ENCODE data around the gene MVD. TPM values are rescaled to one million over a fixed set of nuclear protein-coding genes. Genes with fewer than 3 reads are reported as not detected.

Gene MVD
- total and polyA plus RNA-seq, 2 of the 4 experiments (the other 2 are of a cell fraction), result 18.3 to 28.4 TPM

DNA sequence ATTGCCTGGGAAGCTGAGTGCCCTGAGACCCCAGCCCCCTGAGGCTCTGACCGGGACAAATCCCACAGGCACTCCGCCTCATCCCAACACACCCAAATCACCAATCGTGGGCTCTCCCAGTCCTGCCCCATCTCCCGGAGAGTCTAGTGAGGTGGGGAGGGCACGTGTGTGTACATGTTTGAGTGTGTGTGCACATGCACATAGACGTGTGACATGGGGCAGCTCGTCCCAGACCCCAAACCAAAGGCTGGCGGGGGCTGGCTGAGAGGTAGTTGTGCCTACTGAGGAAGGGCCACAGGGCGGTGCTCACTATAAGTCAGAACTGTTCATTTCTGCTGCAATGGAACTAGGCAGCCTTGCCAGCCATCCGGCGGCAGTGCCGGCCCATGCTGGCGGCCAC is 14.8 kb upstream of the MVD start:
- Histone ChIP-seq H3K4me2 (ENCODE audit: low read depth, low read length) (no peak overlapping the region), H3K9me1 (ENCODE audit: insufficient read depth, low read length) (no peaks in the 10 kb centered on the region), H2BK15ac (ENCODE audit: low read depth, low read length) (no peak overlapping the region), H3K79me1 (ENCODE audit: low read depth in 1 of 2, low read length in 2 of 2) (no peaks in the 10 kb centered on the region), H3K4me3 (ENCODE audit: insufficient read depth, low read depth, low read length) (no peak overlapping the region), H3K27ac (ENCODE audit: insufficient read depth, low read length) (no peak overlapping the region), H3K4me1 (ENCODE audit: control insufficient read depth, insufficient read depth, low read length) (no peaks in the 10 kb centered on the region), H4K8ac (ENCODE audit: low read depth in 2 of 2, low read length in 2 of 2) (no peak overlapping the region), H3K18ac (ENCODE audit: low read depth, low read length) (no peak overlapping the region), H2AK5ac (ENCODE audit: low read depth, low read length) (no peak overlapping the region), H3K36me3 (ENCODE audit: control insufficient read depth, insufficient read depth, low read length) (peaks cover 7% of the 10 kb centered on the region; the same call in 1 of the 2 replicates), H3K9ac (ENCODE audit: low read depth, low read length) (no peak overlapping the region), H3K23ac (ENCODE audit: low read depth, low read length) (no peak overlapping the region), H3K56ac (ENCODE audit: extremely low read depth, insufficient read depth, low read length) (no peak overlapping the region), H2BK5ac (ENCODE audit: low read depth, low read length, poor library complexity, severe bottlenecking) (no peak overlapping the region), H4K20me1 (ENCODE audit: insufficient read depth, low read length) (0 out of 2 replicates have a peak, but pooled peaks cover 9% of the 10 kb centered on the region), H3K9me3 (ENCODE audit: control insufficient read depth, insufficient read depth, low read length) (no peaks in the 10 kb centered on the region), H2BK20ac (ENCODE audit: low read depth, low read length) (no peak overlapping the region), H2BK120ac (ENCODE audit: low read depth, low read length) (no peak overlapping the region), H3K27me3 (ENCODE audit: control insufficient read depth, insufficient read depth, low read length) (no peaks in the 10 kb centered on the region; the same call in 1 of the 2 replicates), H2AFZ (replicated peaks; ENCODE audit: low read length, poor library complexity) (no peak overlapping the region), H4K5ac (ENCODE audit: low read depth, low read length) (no peak overlapping the region), H4K91ac (ENCODE audit: insufficient read depth, low read depth, low read length) (no peak overlapping the region), H2AK9ac (replicated peaks; ENCODE audit: low read depth, low read length, poor library complexity) (no peak overlapping the region), H3K4ac (ENCODE audit: low read depth, low read length) (no peak overlapping the region), H3K14ac (replicated peaks; ENCODE audit: low read depth, low read length) (no peak overlapping the region)
- POLR2A ChIA-PET (ENCODE audit: unreplicated experiment), result no interaction called here
- CTCF ChIA-PET, result interaction anchor here (0.6 kb wide), 1 partner anchor 214 kb away, joined by 3 read pairs; no protein-coding TSS in a partner anchor
- in situ Hi-C loops (cut with MboI; ENCODE audit: low sequenced_read_pairs) (no loop called here), dilution Hi-C loops (cut with HindIII; ENCODE audit: low sequenced_read_pairs, unreplicated experiment) (no loop called here), intact Hi-C loops (cut with micrococcal nuclease) (no loop called here)
- TF ChIP-seq POLR2A (IDR thresholded peaks at IDR 0.05; ENCODE audit: low read depth, low read length), result no peak
- no peak for TF ChIP-seq CEBPB (IDR thresholded peaks at IDR 0.05; ENCODE audit: low read depth, low read length)
- no peak for TF ChIP-seq ELK1 (IDR thresholded peaks at IDR 0.05; ENCODE audit: borderline replicate concordance, low read depth, low read length)
- 92% methylated on average over 7 of the region's 13 CpGs; no CpG with 5 or more reads in 1 of the 2 experiments for WGBS, 2 experiments (ENCODE audit: extremely low coverage in 2 of 2, insufficient read length in 1 of 2)
- no TSS peak for BruUV-seq (replicated peaks)
- DNase-seq (no peak), ATAC-seq (ENCODE audit: low read depth) (no peak)
